ENCODE measurements around the gene DDR2. TPM values are rescaled to one million over a fixed set of nuclear protein-coding genes. Genes with fewer than 3 reads are reported as not detected.

DDR2 gene
- polyA plus RNA-seq, 1 donor from 2014 or later = 0.69 TPM

GRCh38 chr1:162605225-162605927, 26.9 kb upstream of the DDR2 start:
- H3K9me2 ChIP-seq (ENCODE audit: insufficient read depth, low read length) = no peaks in the 10 kb centered on the region
- H3K4me3 ChIP-seq (ENCODE audit: low read length) = no peak overlapping the region
- no peak overlapping the region for H3K4me2 ChIP-seq (ENCODE audit: low read length)
- TF ChIP-seq SMC3 (conservative IDR thresholded peaks at IDR 0.05; ENCODE audit: poor library complexity) (no peak), POLR2AphosphoS5 (IDR thresholded peaks at IDR 0.05) (no peak), MXI1 (conservative IDR thresholded peaks at IDR 0.05; ENCODE audit: poor library complexity, severe bottlenecking) (no peak), EP300 (conservative IDR thresholded peaks at IDR 0.05; ENCODE audit: poor library complexity, severe bottlenecking) (no peak), TAF1 (IDR thresholded peaks at IDR 0.05; ENCODE audit: low read depth) (no peak), EZH2 (IDR thresholded peaks at IDR 0.05; ENCODE audit: borderline replicate concordance, insufficient read depth, low read length, poor library complexity, severe bottlenecking) (no peak), RAD21 (conservative IDR thresholded peaks at IDR 0.05) (no peak), CTCF (IDR thresholded peaks at IDR 0.05; ENCODE audit: poor library complexity, severe bottlenecking) (no peak), REST (IDR thresholded peaks at IDR 0.05; ENCODE audit: borderline replicate concordance) (no peak)
- no peaks in the 10 kb centered on the region for H3K79me2 ChIP-seq (replicated peaks; ENCODE audit: insufficient read depth, low read length)
- no peaks in the 10 kb centered on the region for H3K27me3 ChIP-seq (ENCODE audit: insufficient read depth, low read depth, low read length)
- H3K9ac ChIP-seq (ENCODE audit: low read length) = no peak overlapping the region
- H2AFZ ChIP-seq (ENCODE audit: low read depth, low read length) = no peak overlapping the region
- H3K27ac ChIP-seq (ENCODE audit: low read length) = no peak overlapping the region
- H3K9me3 ChIP-seq (ENCODE audit: low read length) = no peaks in the 10 kb centered on the region
- no peaks in the 10 kb centered on the region for H4K20me1 ChIP-seq (ENCODE audit: insufficient read depth)
- H3F3A ChIP-seq (ENCODE audit: insufficient read depth, low read length, poor library complexity, severe bottlenecking) = no peaks in the 10 kb centered on the region
- peaks cover 3% of the 10 kb centered on the region for H3K36me3 ChIP-seq (ENCODE audit: insufficient read depth, low read length)

- Histone ChIP-seq H3K4me2 (ENCODE audit: low read length) (no peak overlapping the region), H2AFZ (ENCODE audit: low read depth, low read length) (no peak overlapping the region), H4K20me1 (ENCODE audit: insufficient read depth) (no peaks in the 10 kb centered on the region), H3K4me3 (ENCODE audit: low read length) (no peak overlapping the region), H3K9ac (ENCODE audit: low read length) (no peak overlapping the region), H3K9me2 (ENCODE audit: insufficient read depth, low read length) (no peaks in the 10 kb centered on the region), H3K27ac (ENCODE audit: low read length) (no peak overlapping the region), H3K79me2 (replicated peaks; ENCODE audit: insufficient read depth, low read length) (no peaks in the 10 kb centered on the region), H3K36me3 (ENCODE audit: insufficient read depth, low read length) (peaks cover 3% of the 10 kb centered on the region), H3K9me3 (ENCODE audit: low read length) (no peaks in the 10 kb centered on the region), H3F3A (ENCODE audit: insufficient read depth, low read length, poor library complexity, severe bottlenecking) (no peaks in the 10 kb centered on the region), H3K27me3 (ENCODE audit: insufficient read depth, low read depth, low read length) (no peaks in the 10 kb centered on the region)
- TF ChIP-seq TAF1 (IDR thresholded peaks at IDR 0.05; ENCODE audit: low read depth) = no peak
- no peak for TF ChIP-seq SMC3 (conservative IDR thresholded peaks at IDR 0.05; ENCODE audit: poor library complexity)
- no peak for TF ChIP-seq EZH2 (IDR thresholded peaks at IDR 0.05; ENCODE audit: borderline replicate concordance, insufficient read depth, low read length, poor library complexity, severe bottlenecking)
- TF ChIP-seq REST (IDR thresholded peaks at IDR 0.05; ENCODE audit: borderline replicate concordance) = no peak
- TF ChIP-seq CTCF (IDR thresholded peaks at IDR 0.05; ENCODE audit: poor library complexity, severe bottlenecking) = no peak
- no peak for TF ChIP-seq RAD21 (conservative IDR thresholded peaks at IDR 0.05)
- no peak for TF ChIP-seq MXI1 (conservative IDR thresholded peaks at IDR 0.05; ENCODE audit: poor library complexity, severe bottlenecking)
- no peak for TF ChIP-seq EP300 (conservative IDR thresholded peaks at IDR 0.05; ENCODE audit: poor library complexity, severe bottlenecking)
- no peak for TF ChIP-seq POLR2AphosphoS5 (IDR thresholded peaks at IDR 0.05)
Observed at GRCh38 chr1:162609306-162609705, 23.0 kb upstream of the DDR2 start.
